Esophagus squamous epithelium (tissue), 5 donors: ENCODE results near the gene NCKAP1. TPM values are rescaled to one million over a fixed set of nuclear protein-coding genes. Genes with fewer than 3 reads are reported as not detected.

Source experiments
- DNase-seq: peaks from one replicate; lab custom pipeline; 2025; lab: John Stamatoyannopoulos, UW
- H3K27ac ChIP-seq, 4 donors: fragments of 200-600 bp; sonication (generic); one replicate each; pipeline ENCODE4 v1.5.1; 2016 to 2019; ENCODE audit warnings: mild to moderate bottlenecking in 1 of 4
- H3K27me3 ChIP-seq, 4 donors: fragments of 200-600 bp; sonication (generic); 1 replicate in 3 of 4; 2 replicates in 1 of 4; pipeline versions ENCODE4 v1.5.1 to v1.6.0; 2017 to 2021; ENCODE audit warnings: antibody characterized with exemption in 1 of 4
- H3K36me3 ChIP-seq, 3 donors: fragments of 200-600 bp; sonication (generic); one replicate each; pipeline ENCODE4 v1.5.1; 2016 to 2019
- H3K4me1 ChIP-seq, 3 donors: fragments of 200-600 bp; sonication (generic); one replicate each; pipeline ENCODE4 v1.5.1; 2017 to 2019
- H3K4me3 ChIP-seq, 4 donors: fragments of 200-600 bp; sonication (generic); 1 replicate in 3 of 4; 2 replicates in 1 of 4; pipeline ENCODE4 v1.5.1; 2016 to 2019; ENCODE audit warnings: mild to moderate bottlenecking in 2 of 4, moderate library complexity in 1 of 4
- H3K9me3 ChIP-seq, 3 donors: fragments of 200-600 bp; sonication (generic); one replicate each; pipeline ENCODE4 v1.5.1; 2016 to 2019
- CTCF ChIP-seq, 6 experiments: fragments of 450-650 bp in 4 of 6; fragments of 200-600 bp in 2 of 6; sonication (generic) in 2 of 6; IDR thresholded peaks; one replicate each; pipeline ENCODE4 v1.5.1; 2016 to 2019; ENCODE audit warnings: antibody characterized with exemption in 6 of 6, mild to moderate bottlenecking in 4 of 6, moderate library complexity in 4 of 6
- POLR2A ChIP-seq, 4 donors: fragments of 450-650 bp; IDR thresholded peaks; one replicate each; pipeline ENCODE4 v1.6.1; 2017; ENCODE audit warnings: antibody characterized with exemption in 4 of 4, mild to moderate bottlenecking in 4 of 4, moderate library complexity in 3 of 4
- WGBS, 2 donors: methylation state at CpG; one replicate each; pipeline ENCODE4 v1.1.5; 2018; 5-methylcytosine and 5-hydroxymethylcytosine counted together
- intact Hi-C: fragments of 100-400 bp; cut with DNase I; formaldehyde crosslinking; loops from one replicate; pipeline ENCODE4 v1.15.0; 2022
- total RNA-seq, 4 donors: library from RNA; depleted of rRNA; stranded (reverse); fragments of >200 nt; gene quantifications; one replicate each; pipeline ENCODE4 v1.1.0, GENCODE V29; 2016
- donor health status: DM: yes; HTN: yes; CAD: no.

NCKAP1 gene
- total RNA-seq, 4 donors from 2014 or later = 85.9 to 163 (median 117) TPM

GRCh38 chr2:182870227-182870626, 168.0 kb downstream of the NCKAP1 start:
- Histone ChIP-seq H3K4me1 (peaks cover 7 to 18% (median 8%) of the 10 kb centered on the region in 3 donors), H3K9me3 (no peaks in the 10 kb centered on the region), H3K4me3 (no peak overlapping the region), H3K27ac (no peak overlapping the region), H3K27me3 (peaks cover 0 to 25% (median 0%) of the 10 kb centered on the region in 4 donors), H3K36me3 (no peaks in the 10 kb centered on the region)
- DNase-seq = no peak
- TF ChIP-seq POLR2A (IDR thresholded peaks at IDR 0.05) (no peak), CTCF (IDR thresholded peaks at IDR 0.05) (peak in 1 of 6 experiments; percentile 27)
- intact Hi-C loops = no loop called here
- WGBS, 2 donors = 0 to 10% methylated on average over 1 of the region's 1 CpG

- no peak overlapping the region for H3K27ac ChIP-seq
- DNase-seq = no peak
- WGBS, 2 donors = 78 to 91% methylated on average over 6 of the region's 6 CpGs
- no peak overlapping the region for H3K4me3 ChIP-seq
- H3K9me3 ChIP-seq = no peaks in the 10 kb centered on the region
- H3K4me1 ChIP-seq = peaks cover 7 to 18% (median 8%) of the 10 kb centered on the region in 3 donors
- intact Hi-C loops = no loop called here
- TF ChIP-seq CTCF (IDR thresholded peaks at IDR 0.05) = no peak
- no peak for TF ChIP-seq POLR2A (IDR thresholded peaks at IDR 0.05)
- H3K36me3 ChIP-seq = no peaks in the 10 kb centered on the region
- peaks cover 0 to 25% (median 0%) of the 10 kb centered on the region in 4 donors for H3K27me3 ChIP-seq
These were observed 170.0 kb downstream of the NCKAP1 start for GRCh38 chr2:182868054-182868796.

GRCh38 chr2:182867426-182868053, 170.7 kb downstream of the NCKAP1 start:
- WGBS, 2 donors = 57 to 63% methylated on average over 10 of the region's 12 CpGs
- no peak for TF ChIP-seq POLR2A (IDR thresholded peaks at IDR 0.05)
- no peak for TF ChIP-seq CTCF (IDR thresholded peaks at IDR 0.05)
- Histone ChIP-seq H3K9me3 (no peaks in the 10 kb centered on the region), H3K4me3 (peak overlapping the region in 3 of 4 donors; percentile 42 to 66 (median 45)), H3K27ac (peak overlapping the region; percentile 27 to 72 (median 50)), H3K4me1 (peaks cover 7 to 18% (median 8%) of the 10 kb centered on the region in 3 donors), H3K36me3 (no peaks in the 10 kb centered on the region), H3K27me3 (peaks cover 0 to 25% (median 0%) of the 10 kb centered on the region in 4 donors)
- intact Hi-C loops = no loop called here
- no peak for DNase-seq

GRCh38 chr2:182866461-182867406, 171.5 kb downstream of the NCKAP1 start, which contains the start of gene FRZB:
Gene FRZB (minus strand): TSS chr2:182866637. CDS start chr2:182866552, 85 bp downstream.
- WGBS, 2 donors = 1% methylated on average over 24 of the region's 57 CpGs
- peak within 1 kb of the TSS; percentile 3 to 66 (median 44) for H3K4me3 ChIP-seq
- no peak for DNase-seq

More at GRCh38 chr2:182866461-182867406, 171.5 kb downstream of the NCKAP1 start, which contains the start of gene FRZB:
- TF ChIP-seq CTCF (IDR thresholded peaks at IDR 0.05) = no peak
- no peak for TF ChIP-seq POLR2A (IDR thresholded peaks at IDR 0.05)
- intact Hi-C loops = no loop called here
- peaks cover 0 to 25% (median 0%) of the 10 kb centered on the region in 4 donors for H3K27me3 ChIP-seq
- H3K9me3 ChIP-seq = no peaks in the 10 kb centered on the region
- H3K27ac ChIP-seq = peak within 1 kb of the TSS; percentile 27 to 72 (median 50)
- H3K36me3 ChIP-seq = no peaks in the 10 kb centered on the region
- H3K4me1 ChIP-seq = peaks cover 7 to 18% (median 8%) of the 10 kb centered on the region in 3 donors
